Measurements from ENCODE around the gene TNNI3K.

DNA sequence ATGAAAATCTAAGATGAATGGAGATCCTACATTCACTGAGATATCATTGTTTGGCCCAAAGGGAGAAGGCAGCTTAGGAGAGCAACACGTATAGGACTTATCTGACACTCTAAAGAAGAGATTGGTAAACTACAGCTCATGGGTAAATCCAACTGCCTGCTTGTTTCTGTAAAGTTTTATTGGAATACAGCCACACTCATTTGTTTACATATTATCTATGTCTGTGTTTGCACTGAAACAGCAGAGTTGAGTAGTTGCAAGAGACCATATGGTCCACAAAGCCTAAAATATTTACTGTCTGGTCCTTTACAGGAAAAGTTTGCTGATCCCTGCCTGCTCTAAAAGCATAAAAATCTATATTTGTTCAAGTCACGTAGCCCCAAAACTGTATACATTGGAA is 291.5 kb downstream of the TNNI3K start:
- TF ChIP-seq, protein P1, sequence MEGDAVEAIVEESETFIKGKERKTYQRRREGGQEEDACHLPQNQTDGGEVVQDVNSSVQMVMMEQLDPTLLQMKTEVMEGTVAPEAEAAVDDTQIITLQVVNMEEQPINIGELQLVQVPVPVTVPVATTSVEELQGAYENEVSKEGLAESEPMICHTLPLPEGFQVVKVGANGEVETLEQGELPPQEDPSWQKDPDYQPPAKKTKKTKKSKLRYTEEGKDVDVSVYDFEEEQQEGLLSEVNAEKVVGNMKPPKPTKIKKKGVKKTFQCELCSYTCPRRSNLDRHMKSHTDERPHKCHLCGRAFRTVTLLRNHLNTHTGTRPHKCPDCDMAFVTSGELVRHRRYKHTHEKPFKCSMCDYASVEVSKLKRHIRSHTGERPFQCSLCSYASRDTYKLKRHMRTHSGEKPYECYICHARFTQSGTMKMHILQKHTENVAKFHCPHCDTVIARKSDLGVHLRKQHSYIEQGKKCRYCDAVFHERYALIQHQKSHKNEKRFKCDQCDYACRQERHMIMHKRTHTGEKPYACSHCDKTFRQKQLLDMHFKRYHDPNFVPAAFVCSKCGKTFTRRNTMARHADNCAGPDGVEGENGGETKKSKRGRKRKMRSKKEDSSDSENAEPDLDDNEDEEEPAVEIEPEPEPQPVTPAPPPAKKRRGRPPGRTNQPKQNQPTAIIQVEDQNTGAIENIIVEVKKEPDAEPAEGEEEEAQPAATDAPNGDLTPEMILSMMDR (IDR thresholded peaks at IDR 0.05; ENCODE audit: low read length) = no peak
- TF ChIP-seq EZH2 (IDR thresholded peaks at IDR 0.05; ENCODE audit: borderline replicate concordance, low read length) = no peak

Data from OCI-LY1 (cell line).